ENCODE data around the gene IL2RA. TPM values are rescaled to one million over a fixed set of nuclear protein-coding genes. Genes with fewer than 3 reads are reported as not detected.

IL2RA gene
- total and polyA plus RNA-seq, 3 donors from 2014 or later, result 0.62 to 1.0 TPM; not detected in 1

DNA sequence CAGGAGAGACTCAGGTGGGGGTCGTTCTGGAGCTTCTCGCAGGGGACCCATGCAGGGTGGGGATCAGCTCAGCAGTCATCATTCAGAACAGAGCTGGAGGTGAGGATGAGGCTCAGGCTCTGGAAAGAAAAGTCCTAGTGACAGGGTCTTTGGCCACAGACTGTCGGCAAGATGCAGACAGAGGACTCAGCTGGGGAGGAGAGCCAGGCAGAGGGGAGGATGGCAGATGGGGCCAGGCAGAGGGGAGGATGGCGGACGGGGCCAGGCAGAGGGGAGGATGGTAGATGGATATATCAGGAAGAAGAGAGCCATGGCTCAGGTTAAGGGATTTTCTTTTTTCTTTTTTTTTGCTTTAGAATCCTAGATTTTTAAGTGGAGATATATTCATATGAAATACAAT lies 77.1 kb downstream of the IL2RA start:
- Histone ChIP-seq H3K27ac (no peak overlapping the region), H3K27me3 (no peaks in the 10 kb centered on the region), H3K4me1 (peaks cover 27% of the 10 kb centered on the region), H3K36me3 (ENCODE audit: low read depth, missing control alignments) (no peaks in the 10 kb centered on the region), H3K9me3 (no peaks in the 10 kb centered on the region), H3K4me3 (no peak overlapping the region)
- DNase-seq, result no peak
- intact Hi-C loops (cut with DNase I; ENCODE audit: low total_unique reads), result no loop called here
- WGBS, 2 donors, result 80 to 90% methylated on average over 5 of the region's 5 CpGs
- no peak for TF ChIP-seq POLR2A (IDR thresholded peaks at IDR 0.05)
- TF ChIP-seq, protein P1, sequence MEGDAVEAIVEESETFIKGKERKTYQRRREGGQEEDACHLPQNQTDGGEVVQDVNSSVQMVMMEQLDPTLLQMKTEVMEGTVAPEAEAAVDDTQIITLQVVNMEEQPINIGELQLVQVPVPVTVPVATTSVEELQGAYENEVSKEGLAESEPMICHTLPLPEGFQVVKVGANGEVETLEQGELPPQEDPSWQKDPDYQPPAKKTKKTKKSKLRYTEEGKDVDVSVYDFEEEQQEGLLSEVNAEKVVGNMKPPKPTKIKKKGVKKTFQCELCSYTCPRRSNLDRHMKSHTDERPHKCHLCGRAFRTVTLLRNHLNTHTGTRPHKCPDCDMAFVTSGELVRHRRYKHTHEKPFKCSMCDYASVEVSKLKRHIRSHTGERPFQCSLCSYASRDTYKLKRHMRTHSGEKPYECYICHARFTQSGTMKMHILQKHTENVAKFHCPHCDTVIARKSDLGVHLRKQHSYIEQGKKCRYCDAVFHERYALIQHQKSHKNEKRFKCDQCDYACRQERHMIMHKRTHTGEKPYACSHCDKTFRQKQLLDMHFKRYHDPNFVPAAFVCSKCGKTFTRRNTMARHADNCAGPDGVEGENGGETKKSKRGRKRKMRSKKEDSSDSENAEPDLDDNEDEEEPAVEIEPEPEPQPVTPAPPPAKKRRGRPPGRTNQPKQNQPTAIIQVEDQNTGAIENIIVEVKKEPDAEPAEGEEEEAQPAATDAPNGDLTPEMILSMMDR (IDR thresholded peaks at IDR 0.05), result no peak

GRCh38 chr10:5983774-5984173 lies 78.4 kb downstream of the IL2RA start:
- Histone ChIP-seq H3K36me3 (ENCODE audit: low read depth, missing control alignments) (no peaks in the 10 kb centered on the region), H3K27ac (peak overlapping the region in 1 of 2 donors; percentile 80), H3K4me3 (no peak overlapping the region), H3K4me1 (peaks cover 27% of the 10 kb centered on the region), H3K9me3 (no peaks in the 10 kb centered on the region), H3K27me3 (no peaks in the 10 kb centered on the region)
- WGBS, 2 donors, result 68 to 70% methylated on average over 9 of the region's 9 CpGs
- intact Hi-C loops (cut with DNase I; ENCODE audit: low total_unique reads), result no loop called here
- TF ChIP-seq, protein P1 (IDR thresholded peaks at IDR 0.05), result no peak
- no peak for TF ChIP-seq POLR2A (IDR thresholded peaks at IDR 0.05)
- no peak for DNase-seq

DNA sequence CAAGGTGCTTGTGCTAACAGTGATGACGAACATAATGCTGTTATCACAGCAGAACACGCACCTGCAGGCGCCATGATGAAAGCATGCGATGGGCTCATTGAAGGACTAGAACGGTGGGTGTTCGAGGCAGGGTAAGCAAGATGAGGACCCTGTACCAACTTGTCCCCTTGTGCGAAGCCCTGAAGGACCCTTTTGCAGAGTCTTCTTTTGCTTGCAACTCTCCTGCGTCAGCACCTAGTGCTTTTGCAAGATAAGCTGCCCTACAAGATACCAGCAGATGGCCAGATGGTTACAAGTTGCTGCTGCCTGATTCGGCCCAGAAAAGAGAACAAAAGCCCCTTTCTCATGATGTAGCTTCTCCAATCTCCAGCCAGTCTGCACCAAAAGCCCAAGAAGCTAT lies 80.6 kb downstream of the IL2RA start:
- Histone ChIP-seq H3K27me3 (no peaks in the 10 kb centered on the region), H3K9me3 (no peaks in the 10 kb centered on the region), H3K4me3 (no peak overlapping the region), H3K4me1 (peaks cover 18% of the 10 kb centered on the region), H3K36me3 (ENCODE audit: low read depth, missing control alignments) (no peaks in the 10 kb centered on the region), H3K27ac (peak overlapping the region; percentile 36 to 64)
- DNase-seq, result peak; percentile 92
- no peak for TF ChIP-seq POLR2A (IDR thresholded peaks at IDR 0.05)
- TF ChIP-seq, protein P1 (IDR thresholded peaks at IDR 0.05), result no peak
- intact Hi-C loops (cut with DNase I; ENCODE audit: low total_unique reads), result no loop called here
- WGBS, 2 donors, result 61 to 84% methylated on average over 9 of the region's 9 CpGs

GRCh38 chr10:5978230-5978489 lies 84.0 kb downstream of the IL2RA start:
- Histone ChIP-seq H3K4me3 (peak overlapping the region; percentile 81 to 89), H3K27me3 (no peaks in the 10 kb centered on the region), H3K36me3 (ENCODE audit: low read depth, missing control alignments) (no peaks in the 10 kb centered on the region), H3K27ac (peak overlapping the region; percentile 89 to 90), H3K9me3 (no peaks in the 10 kb centered on the region), H3K4me1 (peaks cover 11% of the 10 kb centered on the region)
- no peak for DNase-seq
- TF ChIP-seq, protein P1 (IDR thresholded peaks at IDR 0.05), result no peak
- TF ChIP-seq POLR2A (IDR thresholded peaks at IDR 0.05), result no peak
- intact Hi-C loops (cut with DNase I; ENCODE audit: low total_unique reads), result no loop called here
- 24 to 32% methylated on average over 6 of the region's 6 CpGs for WGBS, 2 donors

DNA sequence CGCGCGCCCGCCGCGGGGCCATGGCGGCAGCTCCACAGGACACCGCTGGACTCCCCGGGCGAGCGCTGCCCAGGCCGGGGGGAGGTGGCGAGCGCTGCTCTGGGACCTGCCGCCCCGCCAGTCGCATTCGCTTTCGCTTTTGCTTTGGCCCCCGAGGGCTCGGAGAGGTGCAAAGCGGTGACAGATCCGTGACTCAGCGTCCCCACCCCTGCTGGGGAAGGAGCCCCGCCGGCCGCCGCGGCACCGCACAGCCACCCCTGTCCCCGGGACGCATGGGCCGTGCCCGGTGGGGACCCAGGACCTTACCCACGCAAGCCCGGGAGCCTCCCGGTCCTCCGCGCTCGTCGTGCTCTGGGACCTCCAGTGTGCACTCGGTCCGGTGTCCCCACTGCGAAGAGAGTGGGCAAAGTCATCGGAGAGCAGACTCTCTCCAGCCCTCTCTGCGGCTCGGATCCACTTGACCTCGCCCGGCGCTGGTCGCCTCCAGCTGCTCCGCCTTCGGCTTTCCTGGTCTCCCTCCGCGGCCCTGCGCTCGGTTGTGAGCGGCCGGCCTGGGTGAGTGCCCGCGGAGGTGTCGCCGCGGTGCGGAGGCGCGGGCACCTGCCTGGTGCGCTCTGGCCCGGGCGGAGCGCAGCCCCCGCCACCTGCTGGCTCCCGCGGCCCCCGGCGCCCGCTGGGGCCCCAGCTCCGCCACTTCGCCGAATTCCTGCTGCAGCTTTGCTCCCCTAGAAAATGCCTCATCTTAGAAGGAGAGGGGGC lies 84.5 kb downstream of the IL2RA start, which contains the start of gene IL15RA:
Gene IL15RA, minus strand, starts transcription at position 73 of the 759 bp plus-strand sequence. Its CDS starts 51 bp downstream, at position 22.
- intact Hi-C loops (cut with DNase I; ENCODE audit: low total_unique reads), result no loop called here
- Histone ChIP-seq H3K36me3 (ENCODE audit: low read depth, missing control alignments) (no peaks in the 10 kb centered on the region), H3K9me3 (no peaks in the 10 kb centered on the region), H3K4me1 (peaks cover 9% of the 10 kb centered on the region), H3K27me3 (no peaks in the 10 kb centered on the region), H3K27ac (peak within 1 kb of the TSS; percentile 89 to 90), H3K4me3 (peak within 1 kb of the TSS; percentile 81 to 89)
- peak; percentile 49 for DNase-seq
- 0% methylated on average over 75 of the region's 80 CpGs; no CpG with 5 or more reads in 1 of the 2 donors for WGBS, 2 donors
- no peak for TF ChIP-seq POLR2A (IDR thresholded peaks at IDR 0.05)
- TF ChIP-seq, protein P1 (IDR thresholded peaks at IDR 0.05), result no peak

All from testis (tissue), 3 donors.